ENCODE measurements around the gene ZFP92.

Gene ZFP92

GRCh38 chrX:153441296-153441695 lies 30.0 kb downstream of the ZFP92 start:
- DNase-seq (ENCODE audit: low read depth) = no peak
- no peak overlapping the region for H3K4me3 ChIP-seq (ENCODE audit: low read length)
- no peak for TF ChIP-seq CTCF (conservative IDR thresholded peaks at IDR 0.05; ENCODE audit: low read depth, low read length)

- no peak for TF ChIP-seq CTCF (conservative IDR thresholded peaks at IDR 0.05; ENCODE audit: low read depth, low read length)
- DNase-seq (ENCODE audit: low read depth) = no peak
- H3K4me3 ChIP-seq (ENCODE audit: low read length) = no peak overlapping the region
Observed at GRCh38 chrX:153441981-153442380, 30.7 kb downstream of the ZFP92 start.

GRCh38 chrX:153442463-153442862 lies 31.2 kb downstream of the ZFP92 start:
- no peak for TF ChIP-seq CTCF (conservative IDR thresholded peaks at IDR 0.05; ENCODE audit: low read depth, low read length)
- H3K4me3 ChIP-seq (ENCODE audit: low read length) = no peak overlapping the region
- no peak for DNase-seq (ENCODE audit: low read depth)

GRCh38 chrX:153443476-153444332 lies 32.4 kb downstream of the ZFP92 start:
- no peak for TF ChIP-seq CTCF (conservative IDR thresholded peaks at IDR 0.05; ENCODE audit: low read depth, low read length)
- no peak for DNase-seq (ENCODE audit: low read depth)
- H3K4me3 ChIP-seq (ENCODE audit: low read length) = no peak overlapping the region

GRCh38 chrX:153444333-153445011 lies 33.2 kb downstream of the ZFP92 start:
- DNase-seq (ENCODE audit: low read depth) = no peak
- TF ChIP-seq CTCF (conservative IDR thresholded peaks at IDR 0.05; ENCODE audit: low read depth, low read length) = no peak
- H3K4me3 ChIP-seq (ENCODE audit: low read length) = no peak overlapping the region

- no peak for DNase-seq (ENCODE audit: low read depth)
- TF ChIP-seq CTCF (conservative IDR thresholded peaks at IDR 0.05; ENCODE audit: low read depth, low read length) = no peak
- H3K4me3 ChIP-seq (ENCODE audit: low read length) = no peak overlapping the region
Observed at GRCh38 chrX:153445106-153445855, 34.0 kb downstream of the ZFP92 start.

All from retinal pigment epithelial cell (primary cell).